ENCODE measurements around the gene ADRM1.

The ADRM1 gene

DNA sequence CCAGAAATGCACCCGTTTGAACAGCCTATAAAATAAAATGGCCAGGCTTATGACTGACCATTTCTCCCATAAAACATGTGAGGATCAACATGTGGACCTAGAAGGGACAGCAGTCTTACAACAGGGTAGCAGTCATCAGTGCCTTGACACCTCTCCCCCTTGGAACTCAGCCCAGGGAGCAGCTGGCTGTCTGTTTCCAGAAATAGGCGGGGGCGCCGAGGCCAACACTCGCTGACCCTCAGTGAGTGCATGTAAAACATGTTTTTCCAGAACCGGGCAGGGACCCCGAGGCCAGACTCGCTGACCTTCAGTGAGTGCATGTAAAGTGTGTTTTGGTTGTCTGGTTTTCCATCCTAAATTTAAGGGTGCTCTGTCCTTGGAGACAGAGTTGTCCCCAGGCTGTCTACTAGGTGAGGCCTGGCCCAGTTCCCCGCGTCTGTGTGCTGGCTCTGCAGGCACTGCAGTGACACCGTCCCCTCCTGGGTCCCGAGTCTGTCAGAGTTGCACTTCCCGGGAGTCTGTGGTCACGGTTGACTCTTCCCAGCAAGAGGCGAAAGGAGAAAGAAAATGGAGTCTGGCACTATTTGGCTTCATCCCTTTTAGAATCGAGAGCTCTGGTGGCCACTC lies 19.8 kb upstream of the ADRM1 start:
- Histone ChIP-seq H2AFZ (ENCODE audit: low read depth) (no peak overlapping the region), H3K4me3 (IDR thresholded peaks at IDR 0.05; ENCODE audit: insufficient read depth, low read depth, low read length) (no peak overlapping the region), H3K27me3 (ENCODE audit: insufficient read depth, low read depth) (no peaks in the 10 kb centered on the region), H3K4me1 (ENCODE audit: low read depth, poor library complexity, severe bottlenecking) (no peaks in the 10 kb centered on the region), H4K20me1 (ENCODE audit: insufficient read depth) (no peaks in the 10 kb centered on the region), H3K79me2 (ENCODE audit: insufficient read depth, low read depth) (no peaks in the 10 kb centered on the region), H3K27ac (no peak overlapping the region), H3K9ac (no peak overlapping the region), H3K36me3 (ENCODE audit: insufficient read depth) (no peaks in the 10 kb centered on the region), H3K4me2 (no peak overlapping the region)
- TF ChIP-seq, protein P1, sequence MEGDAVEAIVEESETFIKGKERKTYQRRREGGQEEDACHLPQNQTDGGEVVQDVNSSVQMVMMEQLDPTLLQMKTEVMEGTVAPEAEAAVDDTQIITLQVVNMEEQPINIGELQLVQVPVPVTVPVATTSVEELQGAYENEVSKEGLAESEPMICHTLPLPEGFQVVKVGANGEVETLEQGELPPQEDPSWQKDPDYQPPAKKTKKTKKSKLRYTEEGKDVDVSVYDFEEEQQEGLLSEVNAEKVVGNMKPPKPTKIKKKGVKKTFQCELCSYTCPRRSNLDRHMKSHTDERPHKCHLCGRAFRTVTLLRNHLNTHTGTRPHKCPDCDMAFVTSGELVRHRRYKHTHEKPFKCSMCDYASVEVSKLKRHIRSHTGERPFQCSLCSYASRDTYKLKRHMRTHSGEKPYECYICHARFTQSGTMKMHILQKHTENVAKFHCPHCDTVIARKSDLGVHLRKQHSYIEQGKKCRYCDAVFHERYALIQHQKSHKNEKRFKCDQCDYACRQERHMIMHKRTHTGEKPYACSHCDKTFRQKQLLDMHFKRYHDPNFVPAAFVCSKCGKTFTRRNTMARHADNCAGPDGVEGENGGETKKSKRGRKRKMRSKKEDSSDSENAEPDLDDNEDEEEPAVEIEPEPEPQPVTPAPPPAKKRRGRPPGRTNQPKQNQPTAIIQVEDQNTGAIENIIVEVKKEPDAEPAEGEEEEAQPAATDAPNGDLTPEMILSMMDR (conservative IDR thresholded peaks at IDR 0.05; ENCODE audit: low read depth, low read length) = no peak

DNA sequence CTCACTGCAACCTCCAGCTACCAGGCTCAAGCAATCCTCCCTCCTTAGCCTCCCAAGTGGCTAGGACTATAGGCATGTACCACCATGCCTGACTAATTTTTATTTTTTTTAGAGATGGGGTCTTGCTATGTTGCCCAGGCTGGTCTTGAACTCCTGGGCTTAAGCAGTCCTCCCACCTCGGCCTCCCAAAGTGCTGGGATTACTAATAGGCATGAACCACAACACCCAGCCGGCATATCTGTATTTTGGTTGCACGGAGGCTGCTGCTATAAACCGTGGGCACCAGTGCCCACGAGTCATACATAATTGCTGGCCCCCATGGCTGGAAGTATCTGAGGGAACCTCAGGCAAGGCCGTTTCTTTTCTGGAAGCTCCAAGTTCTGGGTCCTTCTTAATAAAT lies 18.3 kb upstream of the ADRM1 start:
- TF ChIP-seq, protein P1 (conservative IDR thresholded peaks at IDR 0.05; ENCODE audit: low read depth, low read length) = no peak
- H3K4me3 ChIP-seq (IDR thresholded peaks at IDR 0.05; ENCODE audit: insufficient read depth, low read depth, low read length) = no peak overlapping the region
- no peak overlapping the region for H3K4me2 ChIP-seq
- H3K27ac ChIP-seq = no peak overlapping the region
- no peak overlapping the region for H2AFZ ChIP-seq (ENCODE audit: low read depth)
- H3K79me2 ChIP-seq (ENCODE audit: insufficient read depth, low read depth) = no peaks in the 10 kb centered on the region
- H3K36me3 ChIP-seq (ENCODE audit: insufficient read depth) = no peaks in the 10 kb centered on the region
- no peaks in the 10 kb centered on the region for H3K4me1 ChIP-seq (ENCODE audit: low read depth, poor library complexity, severe bottlenecking)
- no peaks in the 10 kb centered on the region for H3K27me3 ChIP-seq (ENCODE audit: insufficient read depth, low read depth)
- H3K9ac ChIP-seq = no peak overlapping the region
- H4K20me1 ChIP-seq (ENCODE audit: insufficient read depth) = no peaks in the 10 kb centered on the region

DNA sequence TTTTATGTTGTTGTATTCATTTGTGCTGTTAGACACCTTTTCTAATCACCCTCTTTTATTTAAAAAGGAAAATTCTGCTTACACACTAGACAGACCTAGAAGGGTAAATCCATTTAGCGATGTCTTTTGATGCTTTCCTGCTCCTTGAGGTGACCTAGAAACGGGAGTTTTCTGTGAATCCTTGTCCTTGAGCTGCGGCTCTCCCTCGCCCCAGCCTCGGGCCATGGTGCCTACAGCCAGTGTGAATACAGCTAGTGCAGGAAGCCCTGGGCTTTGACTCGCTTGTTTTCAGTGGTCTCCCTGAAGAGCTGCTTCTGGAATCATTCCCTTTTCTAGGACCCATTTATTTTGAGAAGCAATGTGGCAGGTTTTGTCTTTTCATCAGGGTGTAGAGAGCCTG lies 17.6 kb upstream of the ADRM1 start:
- Histone ChIP-seq H3K79me2 (ENCODE audit: insufficient read depth, low read depth) (no peaks in the 10 kb centered on the region), H3K4me2 (no peak overlapping the region), H2AFZ (ENCODE audit: low read depth) (no peak overlapping the region), H3K27me3 (ENCODE audit: insufficient read depth, low read depth) (no peaks in the 10 kb centered on the region), H3K4me1 (ENCODE audit: low read depth, poor library complexity, severe bottlenecking) (no peaks in the 10 kb centered on the region), H3K27ac (no peak overlapping the region), H4K20me1 (ENCODE audit: insufficient read depth) (no peaks in the 10 kb centered on the region), H3K9ac (no peak overlapping the region), H3K36me3 (ENCODE audit: insufficient read depth) (no peaks in the 10 kb centered on the region), H3K4me3 (IDR thresholded peaks at IDR 0.05; ENCODE audit: insufficient read depth, low read depth, low read length) (no peak overlapping the region)
- TF ChIP-seq, protein P1 (conservative IDR thresholded peaks at IDR 0.05; ENCODE audit: low read depth, low read length) = no peak

DNA sequence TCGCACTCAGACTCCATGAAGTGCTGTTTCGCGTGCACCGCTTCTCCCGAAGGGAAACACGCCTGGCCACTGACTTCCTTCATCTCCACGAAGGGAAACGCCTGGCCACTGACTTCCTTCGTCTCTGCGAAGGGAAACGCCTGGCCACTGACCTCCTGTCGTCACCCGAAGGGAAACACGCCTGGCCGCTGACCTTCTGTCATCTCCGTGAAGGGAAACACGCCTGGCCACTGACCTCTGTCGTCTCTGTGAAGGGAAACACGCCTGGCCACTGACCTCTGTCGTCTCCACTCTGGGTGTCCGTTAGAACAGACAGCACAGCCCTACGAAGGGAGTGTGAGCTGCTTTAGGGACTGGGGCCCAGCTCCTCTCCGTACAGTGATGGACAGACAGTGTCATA lies 17.1 kb upstream of the ADRM1 start:
- H3K9ac ChIP-seq = no peak overlapping the region
- H3K4me3 ChIP-seq (IDR thresholded peaks at IDR 0.05; ENCODE audit: insufficient read depth, low read depth, low read length) = no peak overlapping the region
- H3K4me2 ChIP-seq = no peak overlapping the region
- H3K4me1 ChIP-seq (ENCODE audit: low read depth, poor library complexity, severe bottlenecking) = no peaks in the 10 kb centered on the region
- H3K27me3 ChIP-seq (ENCODE audit: insufficient read depth, low read depth) = no peaks in the 10 kb centered on the region
- TF ChIP-seq, protein P1 (conservative IDR thresholded peaks at IDR 0.05; ENCODE audit: low read depth, low read length) = no peak
- no peaks in the 10 kb centered on the region for H3K79me2 ChIP-seq (ENCODE audit: insufficient read depth, low read depth)
- H3K36me3 ChIP-seq (ENCODE audit: insufficient read depth) = no peaks in the 10 kb centered on the region
- H3K27ac ChIP-seq = no peak overlapping the region
- no peaks in the 10 kb centered on the region for H4K20me1 ChIP-seq (ENCODE audit: insufficient read depth)
- no peak overlapping the region for H2AFZ ChIP-seq (ENCODE audit: low read depth)

Data from KMS-11 (cell line).